Measurements from ENCODE around the gene ANK2.

DNA sequence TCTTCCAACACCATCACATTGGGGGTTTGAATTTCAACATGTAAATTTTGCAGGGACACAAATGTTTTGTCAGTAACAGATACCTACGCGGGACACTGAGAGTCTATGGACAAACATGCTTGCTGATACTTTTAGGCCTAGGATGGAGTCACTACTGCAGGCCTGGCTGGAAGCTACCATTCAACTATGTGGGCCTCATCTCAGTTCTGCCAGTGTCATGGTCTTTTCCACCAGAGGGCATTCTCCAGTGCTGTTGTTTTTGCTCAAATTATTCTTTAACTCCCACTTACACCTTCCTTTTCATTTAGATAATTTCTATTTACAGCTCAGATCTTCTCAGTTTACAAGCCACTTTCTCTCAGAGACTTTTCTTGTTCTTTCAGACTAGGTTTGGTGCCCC lies 7.0 kb upstream of the ANK2 start:
- TF ChIP-seq ZNF766 (CRISPR knock-in tag; IDR thresholded peaks at IDR 0.05; ENCODE audit: borderline replicate concordance) (no peak), ZKSCAN8 (CRISPR knock-in tag; IDR thresholded peaks at IDR 0.05; ENCODE audit: borderline replicate concordance) (no peak), TCF12 (IDR thresholded peaks at IDR 0.05) (no peak), TCF12 (CRISPR knock-in tag; IDR thresholded peaks at IDR 0.05) (no peak), CHD2 (IDR thresholded peaks at IDR 0.05; ENCODE audit: low read depth, low read length) (no peak), SOX5 (CRISPR knock-in tag; IDR thresholded peaks at IDR 0.05; ENCODE audit: borderline replicate concordance) (no peak), ZNF24 (IDR thresholded peaks at IDR 0.05) (no peak)
